Hypothalamus (tissue), 51 donors: ENCODE results near the gene NDUFA7.
"Not testable (repeated sequence)": the region's sequence is repeated elsewhere in the genome, so short reads cannot be mapped to it uniquely, and the experiment has no call there.

ENCODE experiments used
- DNase-seq, 51 donors: peaks; one replicate each; lab custom pipeline; 2025; lab: John Stamatoyannopoulos, UW

NDUFA7 gene

DNA sequence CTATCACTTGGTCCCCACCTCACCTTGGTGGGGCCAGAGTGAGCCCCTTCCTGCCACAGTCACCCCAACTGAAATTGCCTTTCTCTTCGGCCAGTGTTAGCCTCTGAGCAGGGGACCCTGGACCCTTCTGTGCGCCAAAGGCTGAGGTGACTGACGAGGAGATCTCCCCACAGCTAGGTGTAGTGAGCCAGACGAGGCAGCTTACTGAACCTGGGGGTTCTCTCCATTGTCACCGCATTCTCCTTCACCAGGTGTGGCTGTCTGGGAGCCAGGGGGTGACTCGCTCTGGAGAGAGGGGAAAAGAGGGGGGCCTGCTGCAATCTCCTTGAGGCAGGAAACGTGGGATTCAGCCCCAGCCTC lies 1.4 kb upstream of the NDUFA7 start:
- DNase-seq, result no peak

- DNase-seq, result peak in 1 of 51 donors; percentile 38
These were observed 937 bp upstream of the NDUFA7 start for GRCh38 chr19:8321986-8322637.

DNA sequence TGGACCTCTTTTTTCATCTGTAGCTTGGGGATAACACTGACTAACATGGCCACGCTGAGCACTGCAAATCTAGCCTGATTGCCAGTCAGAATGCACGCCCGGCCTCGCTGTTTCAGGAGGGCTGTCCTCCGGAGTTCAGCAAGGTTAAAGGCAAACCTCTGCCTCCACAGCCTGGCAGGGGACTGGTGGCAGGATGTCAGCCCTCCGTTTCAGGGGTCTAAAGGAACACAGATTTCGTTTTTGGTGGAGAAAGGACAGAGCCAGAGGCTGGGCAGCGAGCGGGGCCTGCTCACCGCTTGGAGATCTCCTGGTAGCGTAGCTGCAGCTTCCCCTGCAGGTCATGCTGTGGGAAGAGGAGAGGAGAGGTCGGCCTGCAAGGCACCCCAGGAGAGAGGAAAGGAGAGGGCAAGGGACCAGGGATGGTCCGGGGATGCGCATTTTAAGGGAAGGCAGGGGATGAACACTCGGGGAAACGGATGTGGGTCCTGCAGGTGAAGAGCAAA lies 560 bp downstream of the NDUFA7 start:
- peak in 3 of 51 donors; percentile 13 to 57 (median 39) for DNase-seq

GRCh38 chr19:8319807-8320520 lies 1.2 kb downstream of the NDUFA7 start:
- DNase-seq, result no peak

GRCh38 chr19:8318835-8319234 lies 2.3 kb downstream of the NDUFA7 start:
- DNase-seq, result not testable (repeated sequence)

- no peak for DNase-seq
These were observed 4.6 kb downstream of the NDUFA7 start for GRCh38 chr19:8316351-8317125.

DNA sequence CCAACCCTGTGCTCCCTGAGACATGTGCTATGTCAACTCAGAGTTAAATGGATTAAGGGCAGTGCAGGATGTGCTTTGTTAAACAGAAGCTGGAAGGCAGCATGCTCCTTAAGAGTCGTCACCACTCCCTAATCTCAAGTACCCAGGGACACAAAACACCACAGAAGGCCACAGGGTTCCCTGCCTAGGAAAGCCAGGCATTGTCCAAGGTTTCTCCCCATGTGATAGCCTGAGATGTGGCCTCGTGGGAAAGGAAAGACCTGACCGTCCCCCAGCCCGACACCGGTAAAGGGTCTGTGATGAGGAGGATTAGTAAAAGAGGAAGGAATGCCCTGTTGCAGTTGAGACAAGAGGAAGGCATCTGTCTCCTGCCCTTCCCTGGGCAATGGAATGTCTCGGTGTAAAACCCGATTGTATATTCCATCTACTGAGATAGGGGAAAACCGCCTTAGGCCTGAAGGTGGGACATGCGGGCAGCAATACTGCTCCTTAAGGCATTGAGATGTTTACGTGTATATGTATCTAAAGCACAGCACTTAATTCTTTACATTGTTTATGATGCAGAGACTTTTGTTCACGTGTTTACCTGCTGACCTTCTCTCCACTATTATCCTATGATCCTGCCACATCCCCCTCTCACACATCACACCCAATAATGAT lies 6.1 kb downstream of the NDUFA7 start:
- not testable (repeated sequence) for DNase-seq

- DNase-seq, result no peak
These were observed 9.5 kb downstream of the NDUFA7 start for GRCh38 chr19:8311461-8312260.

GRCh38 chr19:8310342-8311055 lies 10.7 kb downstream of the NDUFA7 start:
- DNase-seq, result no peak

- DNase-seq, result no peak
These were observed 12.3 kb downstream of the NDUFA7 start for GRCh38 chr19:8308891-8309291.

GRCh38 chr19:8307965-8308866 lies 13.0 kb downstream of the NDUFA7 start, which contains the start of gene CD320:
Gene CD320 (minus strand): TSS chr19:8308358. CDS start chr19:8308290, 68 bp downstream.
- peak; percentile 37 to 94 (median 81) for DNase-seq

DNA sequence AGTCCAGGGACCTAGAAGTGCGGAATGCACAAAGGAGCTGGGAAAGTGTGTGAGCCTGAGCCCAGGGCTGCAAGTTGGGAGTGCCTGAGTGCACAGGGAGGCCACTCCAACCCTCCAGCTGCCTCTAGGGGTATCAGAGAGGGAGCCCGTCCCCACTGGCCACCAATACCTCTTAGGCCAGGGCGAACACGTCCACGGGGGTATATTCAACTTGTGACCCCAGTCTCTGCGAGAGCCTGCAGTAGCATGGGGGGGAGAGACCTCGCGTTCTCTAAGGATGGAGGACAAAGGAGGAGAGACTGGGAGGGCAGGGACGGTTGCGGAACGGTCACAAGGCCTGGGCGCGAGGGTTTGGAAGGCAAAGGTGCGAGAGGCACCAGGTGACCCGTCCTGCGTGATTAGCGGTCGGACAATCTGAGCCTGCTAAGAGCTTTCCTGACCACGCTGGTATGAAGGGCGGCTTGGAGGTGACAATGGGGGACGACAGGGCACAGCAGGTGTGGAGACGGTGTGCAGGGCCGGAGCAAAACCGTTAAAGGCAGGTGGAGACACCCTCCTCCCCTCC lies 13.7 kb downstream of the NDUFA7 start:
- peak in 1 of 51 donors; percentile 30 for DNase-seq

GRCh38 chr19:8306235-8307054 lies 14.7 kb downstream of the NDUFA7 start:
- no peak for DNase-seq

GRCh38 chr19:8305798-8306197 lies 15.4 kb downstream of the NDUFA7 start:
- no peak for DNase-seq

DNA sequence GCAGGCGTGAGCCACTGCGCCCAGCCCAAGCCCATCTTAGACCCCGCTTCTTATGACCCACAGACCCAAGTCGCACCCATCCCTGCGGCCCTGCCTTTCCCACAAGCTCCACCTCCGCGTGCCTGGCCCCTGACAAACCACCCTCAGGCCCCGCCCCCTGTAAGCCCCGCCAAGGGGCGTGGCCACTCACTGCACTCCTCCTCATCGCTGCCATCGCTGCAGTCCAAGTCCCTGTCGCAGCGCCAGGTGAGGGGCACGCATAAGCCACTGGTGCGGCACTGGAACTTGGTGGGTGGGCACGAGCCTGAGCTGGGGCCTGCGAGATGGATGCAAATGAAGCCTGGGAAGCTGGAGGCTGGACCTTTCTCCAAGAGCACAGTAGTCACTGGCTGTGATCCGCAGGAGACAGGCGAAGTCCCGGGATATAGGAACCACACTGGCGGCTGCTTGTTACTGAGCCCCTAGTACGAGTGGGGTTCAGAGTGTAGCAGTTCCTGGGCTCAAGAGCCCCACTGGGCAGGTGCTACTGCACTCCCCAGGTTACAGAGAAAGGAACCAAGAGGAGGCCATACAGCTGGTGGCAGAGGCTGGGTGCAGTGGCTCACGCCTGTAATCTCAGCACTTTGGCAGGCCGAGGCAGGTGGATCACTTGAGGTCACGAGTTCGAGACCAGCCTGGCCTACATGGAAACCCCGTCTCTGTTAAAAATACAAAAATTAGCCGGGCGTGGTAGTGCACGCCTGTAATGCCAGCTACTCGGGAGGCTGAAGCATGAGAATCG lies 16.1 kb downstream of the NDUFA7 start:
- no peak for DNase-seq

DNA sequence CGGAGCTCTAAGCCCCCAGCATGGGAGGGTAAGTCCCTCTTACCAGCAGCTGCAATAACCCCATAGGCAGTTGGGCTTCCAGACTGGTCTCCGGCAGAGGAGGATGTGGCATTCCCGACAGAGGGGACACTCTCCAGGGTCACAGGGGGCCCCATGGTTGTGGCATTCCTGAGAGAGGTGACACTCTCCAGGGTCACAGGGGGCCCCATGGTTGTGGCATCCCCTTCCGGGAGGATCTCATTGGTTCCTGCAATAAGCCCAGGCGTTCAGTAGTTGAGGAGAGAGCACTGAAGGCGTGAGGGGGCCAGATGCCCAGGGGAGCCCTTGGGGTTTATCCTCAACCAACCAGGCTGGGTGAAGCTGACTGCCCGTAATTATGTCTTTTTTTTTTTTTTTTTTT lies 18.4 kb downstream of the NDUFA7 start:
- DNase-seq, result no peak
